ENCODE measurements around the gene LPA. TPM values are rescaled to one million over a fixed set of nuclear protein-coding genes. Genes with fewer than 3 reads are reported as not detected.
"Not testable (repeated sequence)": the region's sequence is repeated elsewhere in the genome, so short reads cannot be mapped to it uniquely, and the experiment has no call there.

LPA gene
- total RNA-seq, 1 donor from 2014 or later = not detected

DNA sequence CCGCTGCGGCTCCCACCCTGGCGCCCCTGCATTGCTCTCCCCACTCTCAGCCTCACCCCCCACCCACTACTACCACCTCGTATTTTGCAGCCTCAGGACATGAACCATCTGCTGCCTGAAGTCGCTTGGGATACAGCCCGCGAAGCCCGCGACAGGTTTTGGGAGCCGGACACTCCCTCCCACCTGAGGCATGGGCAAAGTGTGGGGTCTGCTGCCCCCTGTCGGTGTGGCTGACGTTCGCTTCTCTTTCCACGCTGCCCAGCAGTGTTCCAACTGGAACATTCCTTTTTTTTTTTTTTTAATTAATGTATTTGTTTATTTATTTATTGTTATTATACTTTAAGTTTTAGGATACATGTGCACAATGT is 15.3 kb upstream of the LPA start:
- no peak overlapping the region for H3K27ac Mint-ChIP-seq
- no peaks in the 10 kb centered on the region for H3K9me3 Mint-ChIP-seq
- no peak overlapping the region for H3K4me3 Mint-ChIP-seq (ENCODE audit: low read depth)
- H3K27me3 Mint-ChIP-seq (ENCODE audit: low read depth) = peaks cover 12% of the 10 kb centered on the region
- intact Hi-C loops (cut with micrococcal nuclease) = no loop called here
- H3K4me1 Mint-ChIP-seq (ENCODE audit: low read depth) = no peaks in the 10 kb centered on the region
- no peaks in the 10 kb centered on the region for H3K36me3 Mint-ChIP-seq (ENCODE audit: low read depth)
- DNase-seq (ENCODE audit: low spot score) = no peak

DNA sequence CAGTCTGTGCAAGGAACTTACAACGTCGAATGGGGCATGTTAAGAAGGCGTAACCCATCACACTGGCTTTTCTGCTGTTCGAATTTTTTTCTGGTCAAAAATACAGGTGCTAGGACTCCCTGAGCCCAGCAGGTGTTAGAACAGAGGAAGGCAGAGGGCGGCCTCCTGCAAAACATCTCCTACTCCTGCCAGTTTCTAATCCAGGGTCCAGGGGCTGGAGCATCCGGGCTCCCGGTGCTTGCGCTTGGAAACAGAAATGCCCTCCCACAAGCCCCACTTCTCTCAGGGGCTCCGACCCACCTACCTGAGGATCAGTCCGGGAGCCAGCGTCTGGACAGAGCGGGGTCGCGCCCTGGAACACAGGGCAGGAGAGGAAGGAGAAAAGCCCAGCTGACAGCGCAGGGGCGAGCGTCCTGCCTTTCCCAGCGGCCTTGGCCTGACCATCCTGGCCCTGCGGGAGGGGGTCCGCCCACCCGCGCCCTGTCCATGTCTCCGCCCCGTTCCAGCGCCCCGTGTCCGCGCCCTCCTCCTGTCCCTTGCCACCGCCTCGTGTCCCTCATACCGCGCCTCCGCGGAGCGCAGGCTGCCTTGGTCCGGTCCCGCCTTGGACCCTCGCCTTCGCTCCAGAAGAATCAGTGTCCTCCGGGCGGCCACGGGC is 14.8 kb upstream of the LPA start:
- Mint-ChIP-seq H3K4me1 (ENCODE audit: low read depth) (no peaks in the 10 kb centered on the region), H3K27ac (no peak overlapping the region), H3K27me3 (ENCODE audit: low read depth) (peaks cover 12% of the 10 kb centered on the region), H3K4me3 (ENCODE audit: low read depth) (no peak overlapping the region), H3K36me3 (ENCODE audit: low read depth) (no peaks in the 10 kb centered on the region), H3K9me3 (no peaks in the 10 kb centered on the region)
- intact Hi-C loops (cut with micrococcal nuclease) = no loop called here
- no peak for DNase-seq (ENCODE audit: low spot score)

DNA sequence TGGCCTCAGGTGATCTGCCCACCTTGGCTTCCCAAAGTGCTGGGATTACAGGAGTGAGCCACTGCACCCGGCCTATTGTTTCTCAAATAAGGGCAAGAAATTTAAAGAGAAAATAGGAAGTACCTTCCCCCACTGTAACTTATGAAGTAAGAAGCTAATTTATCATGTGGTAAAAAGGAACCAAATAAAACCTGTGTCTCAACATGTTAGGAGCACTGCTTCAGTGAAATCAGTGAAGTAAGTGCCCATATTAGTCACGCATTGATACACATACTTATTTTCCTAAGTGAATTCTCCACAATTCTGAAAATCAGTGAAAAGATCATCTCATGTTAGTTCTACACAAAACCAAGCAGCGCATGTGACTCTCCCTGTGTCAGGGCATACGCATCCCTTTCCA is 14.2 kb upstream of the LPA start:
- Mint-ChIP-seq H3K27ac (no peak overlapping the region), H3K27me3 (ENCODE audit: low read depth) (peaks cover 12% of the 10 kb centered on the region), H3K36me3 (ENCODE audit: low read depth) (no peaks in the 10 kb centered on the region), H3K9me3 (no peaks in the 10 kb centered on the region), H3K4me3 (ENCODE audit: low read depth) (no peak overlapping the region), H3K4me1 (ENCODE audit: low read depth) (no peaks in the 10 kb centered on the region)
- no peak for DNase-seq (ENCODE audit: low spot score)
- intact Hi-C loops (cut with micrococcal nuclease) = no loop called here

DNA sequence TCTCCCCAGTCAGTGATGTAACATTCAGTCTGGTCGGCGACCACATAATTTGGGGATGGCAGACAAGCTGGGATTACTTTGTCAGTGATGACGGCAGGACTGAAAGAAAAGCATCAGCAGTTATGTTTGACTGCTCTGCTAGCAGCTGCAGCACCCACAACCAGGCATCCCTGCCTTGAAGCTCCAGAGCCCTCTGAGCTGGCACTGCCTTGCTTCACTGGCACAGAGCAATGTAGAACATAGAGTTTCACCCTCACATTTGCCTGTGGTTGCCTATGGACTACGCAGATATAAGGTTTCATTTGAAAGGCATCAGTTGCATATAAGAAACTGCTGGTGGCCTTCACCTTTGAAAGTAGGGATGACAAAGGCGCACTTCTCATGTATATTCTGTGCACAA is 12.3 kb upstream of the LPA start:
- H3K4me1 Mint-ChIP-seq (ENCODE audit: low read depth); H3K27ac Mint-ChIP-seq; H3K4me3 Mint-ChIP-seq (ENCODE audit: low read depth); H3K9me3 Mint-ChIP-seq; intact Hi-C loops (cut with micrococcal nuclease); H3K36me3 Mint-ChIP-seq (ENCODE audit: low read depth); DNase-seq (ENCODE audit: low spot score): not testable (repeated sequence)
- H3K27me3 Mint-ChIP-seq (ENCODE audit: low read depth) = peaks cover 12% of the 10 kb centered on the region

DNA sequence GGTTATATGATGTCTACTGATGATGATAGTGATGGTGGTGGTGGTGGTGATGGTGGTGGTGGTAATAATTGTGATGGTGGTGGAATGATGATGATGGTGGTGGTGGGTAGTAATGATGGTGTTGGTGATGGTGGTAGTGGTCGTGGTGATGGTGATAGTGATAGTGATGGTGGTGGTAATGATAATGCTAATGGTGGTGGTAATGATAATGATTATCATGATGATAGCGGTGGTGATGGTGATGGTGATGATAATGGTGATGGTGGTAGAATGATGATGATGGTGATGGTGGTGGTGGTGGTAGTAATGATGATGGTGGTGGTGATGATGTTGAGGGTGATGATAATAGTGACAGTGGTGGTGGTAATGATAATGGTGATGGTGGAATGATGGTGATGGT is 4.5 kb upstream of the LPA start:
- DNase-seq (ENCODE audit: low spot score) = no peak
- Mint-ChIP-seq H3K4me1 (ENCODE audit: low read depth) (no peaks in the 10 kb centered on the region), H3K9me3 (no peaks in the 10 kb centered on the region), H3K4me3 (ENCODE audit: low read depth) (no peak overlapping the region), H3K36me3 (ENCODE audit: low read depth) (no peaks in the 10 kb centered on the region), H3K27ac (no peak overlapping the region), H3K27me3 (ENCODE audit: low read depth) (no peaks in the 10 kb centered on the region)
- intact Hi-C loops (cut with micrococcal nuclease) = no loop called here

DNA sequence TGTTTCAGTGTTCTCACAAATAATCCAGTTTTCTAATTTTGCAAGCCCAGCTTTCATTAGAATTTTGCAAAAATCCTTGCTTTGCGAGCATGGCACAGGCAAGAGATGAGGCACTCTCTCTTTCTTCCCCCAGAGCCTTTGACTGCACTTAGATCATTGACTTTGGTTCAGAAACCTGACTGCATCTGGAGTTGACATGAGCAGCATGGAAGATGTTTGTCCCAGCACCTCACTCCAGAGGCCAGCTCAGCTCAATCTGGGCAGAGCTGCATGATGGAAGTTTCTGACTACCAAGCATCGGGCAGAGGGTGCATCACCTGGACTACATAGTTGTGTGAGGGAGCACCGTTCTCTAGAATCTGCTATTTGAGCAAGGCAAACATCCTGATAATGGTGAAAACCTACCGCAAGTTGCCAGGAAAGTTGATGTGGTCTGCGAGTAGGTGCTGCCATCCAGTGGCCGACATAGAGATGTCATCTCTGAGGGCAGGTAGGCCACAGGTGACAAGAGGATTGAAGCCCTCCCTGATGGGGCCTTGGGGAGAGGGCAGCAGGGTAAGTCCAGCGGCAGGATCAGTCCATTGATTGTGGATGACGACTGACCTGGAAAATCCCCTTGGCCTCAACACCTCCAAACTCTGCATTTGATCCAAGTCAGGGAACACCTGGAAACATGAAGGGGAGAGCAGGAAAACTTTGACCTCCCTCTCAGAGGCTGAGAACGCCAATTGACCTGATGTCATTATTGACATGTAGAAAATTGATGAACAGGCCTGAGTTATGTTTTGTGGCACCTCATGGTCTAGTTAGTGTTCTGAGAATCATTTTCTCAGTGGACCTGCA is 3.8 kb upstream of the LPA start:
- no peaks in the 10 kb centered on the region for H3K36me3 Mint-ChIP-seq (ENCODE audit: low read depth)
- H3K27me3 Mint-ChIP-seq (ENCODE audit: low read depth) = no peaks in the 10 kb centered on the region
- no peaks in the 10 kb centered on the region for H3K9me3 Mint-ChIP-seq
- intact Hi-C loops (cut with micrococcal nuclease) = no loop called here
- H3K4me1 Mint-ChIP-seq (ENCODE audit: low read depth) = no peaks in the 10 kb centered on the region
- no peak overlapping the region for H3K27ac Mint-ChIP-seq
- DNase-seq (ENCODE audit: low spot score) = peak; percentile 14
- H3K4me3 Mint-ChIP-seq (ENCODE audit: low read depth) = no peak overlapping the region

DNA sequence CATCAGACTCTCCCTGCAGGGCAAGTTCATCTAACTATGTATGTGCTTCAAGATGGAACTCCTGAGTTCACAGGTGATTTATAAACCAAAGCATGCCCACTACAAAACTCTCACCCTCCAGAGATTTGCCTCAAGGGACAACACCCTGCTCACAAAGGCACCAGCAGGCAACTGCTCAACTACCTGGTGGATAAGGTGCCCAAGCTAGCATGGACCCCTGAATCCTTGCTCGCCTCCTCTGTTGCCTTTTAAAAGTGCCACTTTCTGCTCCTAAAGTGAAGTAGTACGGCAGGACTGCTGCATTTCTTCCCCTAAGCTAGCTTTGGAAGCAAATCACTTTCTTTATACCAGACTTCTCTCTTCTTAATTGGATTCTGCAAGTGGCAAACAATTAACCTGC is 1.2 kb downstream of the LPA start:
- Mint-ChIP-seq H3K27me3 (ENCODE audit: low read depth) (no peaks in the 10 kb centered on the region), H3K4me1 (ENCODE audit: low read depth) (no peaks in the 10 kb centered on the region), H3K36me3 (ENCODE audit: low read depth) (no peaks in the 10 kb centered on the region), H3K9me3 (no peaks in the 10 kb centered on the region), H3K4me3 (ENCODE audit: low read depth) (no peak overlapping the region), H3K27ac (no peak overlapping the region)
- intact Hi-C loops (cut with micrococcal nuclease) = no loop called here
- DNase-seq (ENCODE audit: low spot score) = no peak

DNA sequence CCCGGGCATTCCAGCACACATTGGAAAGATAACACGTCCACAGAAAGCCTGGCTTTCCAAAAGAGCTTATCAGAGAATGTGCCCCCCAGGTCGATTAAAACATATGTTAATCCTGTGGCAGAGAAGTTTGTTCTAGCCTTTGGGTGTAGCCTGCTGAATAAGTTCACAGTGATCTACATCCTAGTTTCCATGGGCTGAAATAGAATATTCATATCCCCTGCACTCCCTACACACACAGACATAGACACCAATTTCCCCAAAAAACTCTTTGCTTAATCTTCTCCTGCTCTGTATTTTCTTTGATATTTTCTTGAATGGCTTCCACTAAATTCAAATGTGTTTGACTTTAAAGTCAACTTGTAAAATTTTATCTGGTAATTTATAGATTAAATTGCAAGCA is 1.6 kb downstream of the LPA start:
- Mint-ChIP-seq H3K27ac (no peak overlapping the region), H3K27me3 (ENCODE audit: low read depth) (no peaks in the 10 kb centered on the region), H3K36me3 (ENCODE audit: low read depth) (no peaks in the 10 kb centered on the region), H3K4me1 (ENCODE audit: low read depth) (no peaks in the 10 kb centered on the region), H3K9me3 (no peaks in the 10 kb centered on the region), H3K4me3 (ENCODE audit: low read depth) (no peak overlapping the region)
- DNase-seq (ENCODE audit: low spot score) = no peak
- intact Hi-C loops (cut with micrococcal nuclease) = no loop called here

DNA sequence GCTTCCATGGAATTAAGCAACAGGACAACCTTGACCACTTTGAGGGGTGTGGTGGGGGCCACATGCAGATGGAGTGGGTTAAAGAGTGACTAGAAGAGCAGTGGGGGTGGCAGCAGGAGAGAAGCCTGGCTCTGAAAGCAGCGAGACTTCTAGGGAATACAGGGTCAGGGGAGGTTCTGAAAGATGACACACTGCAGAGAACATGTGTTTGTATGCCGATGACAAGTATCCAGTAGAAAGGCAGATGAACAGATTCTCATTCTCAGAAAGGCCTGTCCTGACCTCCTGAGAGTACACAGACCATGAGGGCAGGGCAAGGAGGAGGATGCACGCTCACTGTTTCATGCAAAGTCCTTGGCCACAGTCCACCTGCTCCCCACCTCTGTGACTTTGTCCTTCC is 2.9 kb downstream of the LPA start:
- Mint-ChIP-seq H3K27ac (no peak overlapping the region), H3K4me3 (ENCODE audit: low read depth) (no peak overlapping the region), H3K36me3 (ENCODE audit: low read depth) (no peaks in the 10 kb centered on the region), H3K9me3 (no peaks in the 10 kb centered on the region), H3K27me3 (ENCODE audit: low read depth) (no peaks in the 10 kb centered on the region), H3K4me1 (ENCODE audit: low read depth) (no peaks in the 10 kb centered on the region)
- no peak for DNase-seq (ENCODE audit: low spot score)
- intact Hi-C loops (cut with micrococcal nuclease) = no loop called here

DNA sequence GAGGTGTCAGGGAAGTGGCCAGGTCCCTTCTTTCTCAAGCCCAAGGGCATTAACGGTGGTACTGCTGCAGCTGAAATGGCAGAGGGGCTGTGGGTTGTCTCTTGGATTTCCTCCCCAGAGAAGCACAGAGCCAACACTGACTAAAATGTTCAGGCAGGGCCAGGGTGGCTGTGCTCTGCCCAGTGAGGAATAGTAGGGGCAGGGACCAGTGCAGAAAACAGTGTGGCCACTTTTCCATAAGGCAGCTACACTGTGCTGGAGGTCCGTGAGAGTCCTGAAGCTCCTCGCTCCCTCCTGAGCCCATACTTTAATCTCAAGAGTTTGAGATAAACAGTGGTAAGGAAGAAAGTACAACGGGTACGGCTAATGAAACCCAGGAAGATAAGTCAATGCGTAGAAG is 4.5 kb downstream of the LPA start:
- no peaks in the 10 kb centered on the region for H3K4me1 Mint-ChIP-seq (ENCODE audit: low read depth)
- no peak overlapping the region for H3K27ac Mint-ChIP-seq
- intact Hi-C loops (cut with micrococcal nuclease) = no loop called here

DNA sequence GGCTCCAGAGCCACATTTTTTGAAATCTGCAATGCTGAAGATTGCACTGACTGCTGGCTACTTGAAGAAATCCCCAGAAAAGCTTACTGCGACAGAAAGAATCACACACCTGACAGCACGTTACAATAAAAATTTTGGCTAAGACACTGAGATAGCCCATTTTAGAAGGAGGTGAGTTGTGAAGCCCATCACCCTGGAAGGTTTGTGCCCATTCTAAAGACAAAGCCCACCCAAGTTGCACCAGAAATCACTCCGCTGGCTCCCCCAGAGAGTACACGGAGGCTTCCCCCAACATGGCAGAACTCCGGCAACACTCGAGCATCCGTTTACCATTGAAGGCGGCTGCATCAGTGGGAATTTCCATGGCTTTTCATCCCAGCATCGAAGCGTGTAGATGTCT is 29.4 kb downstream of the LPA start:
- Mint-ChIP-seq H3K4me3 (ENCODE audit: low read depth) (no peak overlapping the region), H3K4me1 (ENCODE audit: low read depth) (no peaks in the 10 kb centered on the region), H3K27ac (no peak overlapping the region), H3K9me3 (no peaks in the 10 kb centered on the region), H3K36me3 (ENCODE audit: low read depth) (no peaks in the 10 kb centered on the region), H3K27me3 (ENCODE audit: low read depth) (no peaks in the 10 kb centered on the region)
- DNase-seq (ENCODE audit: low spot score) = no peak
- intact Hi-C loops (cut with micrococcal nuclease) = no loop called here

More for the DNA sequence above, 4.5 kb downstream of the LPA start:
- Mint-ChIP-seq H3K4me3 (ENCODE audit: low read depth) (no peak overlapping the region), H3K9me3 (no peaks in the 10 kb centered on the region), H3K36me3 (ENCODE audit: low read depth) (no peaks in the 10 kb centered on the region), H3K27me3 (ENCODE audit: low read depth) (no peaks in the 10 kb centered on the region)
- no peak for DNase-seq (ENCODE audit: low spot score)

DNA sequence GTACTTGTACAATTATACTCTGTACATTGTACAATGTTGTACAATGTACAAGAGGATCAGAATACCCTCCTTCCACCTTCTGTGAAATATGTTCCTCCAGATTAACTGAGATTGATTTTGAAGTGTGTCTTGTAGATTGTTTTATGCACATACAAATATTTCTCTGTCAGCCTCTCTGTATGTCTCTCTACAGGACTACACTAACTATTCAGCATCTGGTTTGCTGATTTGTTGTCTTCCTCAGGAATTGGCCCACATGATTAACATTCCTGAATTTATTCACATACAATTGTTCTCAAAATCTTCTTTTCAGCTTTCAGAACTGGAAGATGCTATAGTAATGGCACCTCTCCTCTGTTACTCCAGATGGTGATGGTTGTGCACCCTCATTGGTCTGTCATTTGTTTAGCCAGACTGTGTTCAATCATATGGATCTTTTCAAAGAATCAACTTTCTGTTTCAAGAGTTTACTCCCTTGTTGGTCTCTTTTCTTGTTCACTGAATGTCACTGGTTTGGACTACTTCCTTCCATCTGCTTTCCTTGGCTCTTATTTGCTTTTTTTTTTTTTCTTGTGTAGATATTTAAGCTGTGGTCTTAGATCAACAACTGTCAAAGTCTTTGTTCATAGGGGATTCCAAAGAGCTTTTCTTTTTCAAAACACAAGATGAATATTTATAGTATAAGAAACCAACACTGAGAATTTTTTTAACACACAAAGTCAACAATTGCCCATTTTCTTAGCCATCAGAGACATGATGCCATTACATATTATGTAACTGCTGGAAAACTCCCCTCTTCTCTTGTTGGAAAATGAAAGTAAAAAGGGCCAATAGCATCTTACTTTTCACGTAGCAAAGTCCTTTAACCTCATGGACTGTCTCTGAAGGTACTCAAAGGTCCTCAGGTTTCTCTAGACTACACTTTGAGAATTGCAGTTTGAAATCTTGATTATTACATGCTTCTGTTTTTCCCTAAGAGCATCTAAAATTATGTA is 67.9 kb downstream of the LPA start:
- Mint-ChIP-seq H3K4me3 (ENCODE audit: low read depth) (no peak overlapping the region), H3K27ac (no peak overlapping the region), H3K27me3 (ENCODE audit: low read depth) (no peaks in the 10 kb centered on the region), H3K36me3 (ENCODE audit: low read depth) (no peaks in the 10 kb centered on the region), H3K9me3 (no peaks in the 10 kb centered on the region), H3K4me1 (ENCODE audit: low read depth) (no peaks in the 10 kb centered on the region)
- intact Hi-C loops (cut with micrococcal nuclease) = no loop called here
- no peak for DNase-seq (ENCODE audit: low spot score)

DNA sequence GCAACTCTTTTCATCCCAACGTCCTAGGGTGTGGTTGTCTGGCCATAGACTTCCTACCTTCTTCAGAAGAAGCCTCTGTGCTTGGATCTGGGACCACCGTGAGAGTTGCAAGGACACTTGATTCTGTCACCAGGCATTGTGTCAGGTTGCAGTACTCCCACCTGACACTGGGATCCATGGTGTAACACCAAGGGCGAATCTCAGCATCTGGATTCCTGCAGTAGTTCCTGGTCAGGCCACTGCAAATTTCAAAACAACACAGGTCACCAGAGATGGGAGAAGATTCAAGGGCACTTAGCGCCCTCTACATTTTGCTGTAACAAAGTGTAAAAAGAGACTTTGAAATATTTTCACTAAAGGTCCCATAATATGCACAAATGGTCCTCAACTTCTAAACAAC is 68.8 kb downstream of the LPA start:
- H3K27me3 Mint-ChIP-seq (ENCODE audit: low read depth); H3K4me1 Mint-ChIP-seq (ENCODE audit: low read depth); DNase-seq (ENCODE audit: low spot score); H3K9me3 Mint-ChIP-seq; H3K36me3 Mint-ChIP-seq (ENCODE audit: low read depth); H3K4me3 Mint-ChIP-seq (ENCODE audit: low read depth); H3K27ac Mint-ChIP-seq; intact Hi-C loops (cut with micrococcal nuclease): not testable (repeated sequence)

Measured in activated T-helper 2 cell treated with anti-CD3 and anti-CD28 coated beads, Interferon-gamma antibody, Interleukin-2, Interleukin-4, amounts not matched to agents 10 μg/mL and 5 μg/mL and 100 μg/mL, durations not matched to agents 14 hours and 24 hours and 36 hours (primary cell).